ENCODE measurements around the gene C22orf23.

Gene C22orf23

GRCh38 chr22:37924386-37925065 is 28.9 kb downstream of the C22orf23 start:
- DNase-seq: no peak

- no peak for DNase-seq
These were observed 29.5 kb downstream of the C22orf23 start for GRCh38 chr22:37923927-37924326.

- no peak for DNase-seq
These were observed 31.2 kb downstream of the C22orf23 start for GRCh38 chr22:37922191-37922590.

DNA sequence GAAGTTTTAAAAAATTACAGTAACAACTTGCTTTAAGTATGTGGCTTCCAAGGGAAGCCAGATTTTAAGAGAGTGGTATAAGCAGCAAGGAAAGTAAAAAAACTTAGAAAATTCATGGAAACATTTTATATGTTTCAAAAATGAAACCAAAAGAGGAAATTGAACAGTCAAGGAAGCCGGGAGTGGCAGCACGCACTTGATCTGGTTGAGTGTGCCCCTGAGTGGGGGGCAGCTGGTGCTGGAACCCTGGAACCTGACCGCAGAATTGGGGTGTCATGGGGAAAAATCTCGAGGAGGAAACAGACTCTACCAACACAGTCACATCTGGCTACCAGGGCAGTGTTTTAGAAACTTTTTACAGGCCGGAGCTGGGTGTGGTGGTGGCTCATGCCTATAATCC is 33.3 kb downstream of the C22orf23 start:
- DNase-seq: no peak

DNA sequence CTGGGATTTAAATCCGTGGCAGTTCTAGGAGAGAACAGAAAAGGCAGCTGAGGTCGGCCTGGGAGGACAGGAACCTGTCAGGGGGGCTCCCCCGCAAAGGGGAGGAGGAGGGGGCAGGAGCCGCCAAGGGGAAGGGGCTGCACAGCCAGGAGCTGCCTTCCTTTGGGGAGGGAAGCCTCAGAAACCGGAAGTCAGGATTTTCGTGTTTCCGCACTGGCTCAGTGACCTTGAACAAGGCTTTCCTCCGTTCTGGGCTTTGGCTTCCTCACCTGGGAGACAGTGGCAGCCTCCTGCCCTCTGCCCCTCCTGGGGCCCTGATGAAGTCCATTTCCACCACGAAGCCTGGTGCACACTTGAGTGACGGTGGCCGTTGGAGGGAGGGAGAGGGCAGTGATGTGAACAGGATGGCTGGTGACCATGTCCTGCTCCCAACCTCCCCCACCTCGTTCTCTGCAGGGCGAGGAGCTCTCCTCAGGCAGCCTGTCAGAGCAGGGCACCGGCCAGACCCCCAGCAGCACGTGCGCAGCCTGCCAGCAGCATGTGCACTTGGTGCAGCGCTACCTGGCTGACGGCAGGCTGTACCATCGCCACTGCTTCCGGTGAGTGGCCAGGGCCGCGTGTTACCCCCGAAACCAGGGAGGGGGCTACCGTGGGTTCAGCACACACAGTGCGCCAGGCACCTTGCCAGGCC is 34.7 kb downstream of the C22orf23 start:
- no peak for DNase-seq

DNA sequence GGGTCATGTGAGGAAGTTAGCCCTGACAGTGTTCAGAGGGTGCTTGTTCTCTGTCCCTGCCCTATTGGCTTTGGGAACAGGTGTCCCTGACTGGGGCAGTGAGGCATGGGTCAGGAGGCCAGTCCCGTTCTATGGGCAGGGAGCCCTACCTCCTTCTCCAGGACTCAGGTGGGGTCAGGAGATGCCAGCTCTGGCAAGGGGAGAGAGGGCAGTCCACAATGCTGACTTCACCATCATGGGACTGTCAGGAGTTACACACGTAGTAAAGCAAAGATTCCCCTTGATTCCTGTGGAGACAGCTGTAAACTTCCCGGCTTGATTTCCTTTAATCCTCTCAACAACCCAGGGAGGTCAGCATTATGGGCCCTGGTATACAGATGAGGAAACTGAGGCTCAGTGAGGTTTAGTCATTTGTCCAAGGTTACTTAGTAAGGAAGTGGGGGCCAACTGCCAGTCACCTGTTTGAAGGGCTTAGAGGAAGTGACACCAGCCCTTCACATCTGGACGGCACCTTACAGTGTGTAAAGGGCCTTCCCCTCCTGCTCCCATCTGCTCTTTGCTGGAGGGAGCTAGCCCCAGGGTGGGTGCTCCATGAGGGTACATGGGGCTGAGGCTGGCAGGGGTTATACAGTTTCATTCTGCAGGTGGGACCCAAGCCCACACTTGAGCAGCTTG is 35.4 kb downstream of the C22orf23 start:
- no peak for DNase-seq

DNA sequence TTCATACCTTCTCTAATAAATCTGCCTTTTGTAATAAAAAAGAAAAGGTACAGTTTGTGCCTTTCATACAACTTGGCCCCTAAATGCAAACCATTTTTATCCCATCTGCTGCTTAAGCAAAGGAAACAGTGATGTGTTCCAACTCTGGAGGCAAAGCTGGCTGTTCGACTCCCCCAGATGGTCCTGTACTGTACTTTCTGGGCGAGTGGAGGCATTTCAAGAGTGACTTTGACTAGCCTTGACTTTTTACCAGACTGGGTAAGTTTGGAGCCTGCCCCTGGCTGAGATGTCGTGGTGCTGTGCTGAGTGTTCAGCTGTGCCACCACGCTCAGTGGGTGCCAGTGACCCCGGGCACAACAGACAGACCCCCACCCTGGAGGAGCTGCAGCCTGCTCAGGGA is 37.1 kb downstream of the C22orf23 start:
- no peak for DNase-seq

DNA sequence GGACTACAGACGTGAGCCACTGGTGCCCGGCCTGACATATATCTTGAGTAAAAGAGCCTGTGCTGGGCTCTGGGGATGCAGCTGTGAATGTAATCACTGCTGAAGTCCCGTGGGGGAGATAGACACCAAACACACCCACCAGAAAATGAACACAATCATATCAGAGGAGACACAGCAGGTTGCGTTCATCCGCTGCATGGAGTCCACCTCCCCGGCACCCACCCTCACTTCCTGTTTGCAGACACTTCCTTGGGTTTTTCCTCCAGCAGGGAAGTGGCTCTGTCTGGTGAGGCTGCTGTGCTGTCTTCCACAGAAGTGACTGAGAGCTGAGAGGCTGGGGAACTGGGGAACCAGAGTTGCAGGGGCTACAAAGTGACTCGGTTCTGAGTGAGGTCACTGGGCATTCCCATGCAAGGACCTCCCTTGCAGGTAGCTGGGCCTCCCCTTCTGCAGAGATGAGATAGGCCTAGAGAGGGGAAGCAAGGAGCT is 40.1 kb downstream of the C22orf23 start:
- DNase-seq: no peak

- no peak for DNase-seq
These were observed 41.2 kb downstream of the C22orf23 start for GRCh38 chr22:37912171-37912570.

- no peak for DNase-seq
These were observed 41.7 kb downstream of the C22orf23 start for GRCh38 chr22:37911697-37912096.

GRCh38 chr22:37910890-37911672 is 42.3 kb downstream of the C22orf23 start:
- peak in 1 of 2 experiments; percentile 57 for DNase-seq

GRCh38 chr22:37909766-37910165 is 43.6 kb downstream of the C22orf23 start:
- no peak for DNase-seq

DNA sequence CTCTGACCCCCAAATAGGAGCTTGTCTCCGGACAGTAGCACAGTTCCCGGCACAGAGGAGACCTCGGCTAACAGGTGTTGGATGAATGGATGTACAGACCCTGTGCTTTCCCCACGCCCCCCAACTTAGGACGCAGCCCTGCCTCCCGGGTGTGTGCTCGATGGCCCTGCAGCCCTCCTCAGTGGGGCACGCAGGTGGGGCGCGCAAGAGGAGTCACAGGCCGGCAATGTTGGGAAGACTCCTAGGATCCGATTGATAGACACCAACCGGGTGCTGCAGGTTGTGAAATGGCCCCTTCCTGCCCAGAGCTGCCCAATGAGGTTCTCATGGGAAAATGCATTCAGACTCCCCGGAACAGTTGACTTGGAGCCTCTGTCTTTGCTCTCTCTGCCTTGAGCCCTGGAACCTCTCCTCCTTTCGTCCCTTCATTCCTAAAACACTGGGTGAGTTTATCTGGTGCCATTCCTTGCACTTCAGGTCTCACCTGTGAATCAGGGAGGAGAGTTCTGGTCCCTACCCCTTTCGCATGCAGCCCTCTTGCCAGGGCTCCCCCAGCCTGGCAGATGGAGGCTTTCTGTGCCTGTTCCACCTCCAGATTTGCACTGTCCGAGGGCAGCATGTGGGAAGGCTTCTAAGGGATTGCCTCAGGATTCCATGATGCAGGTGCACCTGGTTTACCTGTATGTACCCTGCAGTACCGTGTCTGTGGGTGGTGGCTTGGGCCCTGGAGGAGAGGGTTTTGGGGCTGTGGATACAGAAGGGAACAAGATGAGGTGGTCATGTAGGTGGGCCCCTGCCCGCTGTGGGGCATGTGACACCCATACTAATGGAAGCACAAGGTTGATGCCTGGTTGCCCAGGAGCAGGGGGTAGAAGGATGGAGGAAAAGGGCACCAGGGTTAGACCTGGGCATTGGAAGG is 46.1 kb downstream of the C22orf23 start:
- DNase-seq: no peak

DNA sequence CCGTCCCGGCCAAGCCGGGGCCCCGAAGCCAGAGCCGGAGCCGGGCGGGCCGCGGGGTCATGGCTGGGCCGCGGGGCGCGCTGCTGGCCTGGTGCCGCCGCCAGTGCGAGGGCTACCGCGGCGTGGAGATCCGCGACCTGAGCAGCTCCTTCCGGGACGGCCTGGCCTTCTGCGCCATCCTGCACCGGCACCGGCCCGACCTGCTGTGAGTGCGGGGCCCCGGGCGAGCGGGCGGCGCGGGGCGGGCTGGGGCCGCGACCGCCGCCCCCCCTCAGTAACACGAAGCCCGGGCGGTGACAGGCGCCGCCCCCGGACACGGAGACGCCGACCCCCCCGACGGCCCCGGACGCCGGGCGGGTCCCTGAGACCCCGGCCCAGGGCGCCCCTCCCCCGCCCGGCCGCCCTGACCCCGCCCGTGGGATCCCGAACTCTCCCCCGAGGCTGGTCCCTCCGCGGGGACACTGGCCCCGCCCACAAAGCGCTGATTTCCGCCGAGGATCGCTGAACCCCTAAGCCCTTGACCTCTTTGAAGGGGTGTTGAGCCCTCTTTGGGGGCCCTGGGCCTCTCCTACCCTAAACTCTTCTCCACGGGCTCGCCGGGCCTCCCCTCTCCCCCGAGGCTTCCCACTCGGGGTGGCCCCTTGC is 46.9 kb downstream of the C22orf23 start:
- no peak for DNase-seq

DNA sequence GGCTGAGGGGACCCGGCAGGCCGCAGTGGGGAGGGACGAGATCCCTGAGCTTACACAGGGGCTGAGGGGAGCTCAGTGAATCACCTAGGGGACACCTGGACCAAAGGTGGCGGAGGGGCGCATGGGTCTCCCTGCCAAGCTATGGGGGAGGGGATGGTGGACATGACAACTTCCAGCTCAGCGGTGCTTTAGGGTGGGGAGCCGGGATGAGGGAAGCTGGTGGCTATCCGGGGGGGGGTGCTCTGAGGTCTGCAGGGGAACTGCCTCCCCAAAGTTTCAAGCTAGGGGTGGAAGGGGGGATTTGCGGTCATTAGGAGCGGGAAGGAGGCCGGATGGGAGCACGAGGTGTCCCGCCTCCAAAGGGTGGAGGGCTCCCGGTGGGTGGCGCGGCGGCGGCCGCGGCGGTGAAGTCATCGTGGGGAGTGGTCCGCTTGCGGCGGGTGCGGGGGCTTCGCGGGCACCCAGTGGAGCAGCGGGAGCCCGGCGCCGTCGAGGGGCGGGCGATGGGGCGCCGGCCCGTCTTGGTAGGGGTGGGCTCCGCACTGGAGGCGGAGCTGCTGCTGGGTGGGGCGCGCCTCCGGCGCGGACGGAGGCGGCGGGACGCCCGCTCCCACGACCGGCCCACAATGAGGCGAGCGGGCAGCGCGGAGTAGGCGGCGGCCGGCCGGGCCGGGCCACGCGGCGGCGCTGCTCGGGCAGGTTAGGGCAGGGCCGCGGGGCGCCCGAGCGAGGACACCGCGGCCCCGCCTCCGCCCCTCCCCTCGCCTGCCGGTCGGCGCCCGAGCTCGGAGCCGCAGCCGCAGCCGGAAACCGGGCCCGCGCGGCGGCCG is 47.7 kb downstream of the C22orf23 start, which contains the start of gene MICALL1:
Gene MICALL1 (plus strand): TSS at position 764 of the 830 bp plus-strand sequence. CDS start 126 bp downstream, outside the sequence.
- peak; percentile 13 to 66 for DNase-seq

DNA sequence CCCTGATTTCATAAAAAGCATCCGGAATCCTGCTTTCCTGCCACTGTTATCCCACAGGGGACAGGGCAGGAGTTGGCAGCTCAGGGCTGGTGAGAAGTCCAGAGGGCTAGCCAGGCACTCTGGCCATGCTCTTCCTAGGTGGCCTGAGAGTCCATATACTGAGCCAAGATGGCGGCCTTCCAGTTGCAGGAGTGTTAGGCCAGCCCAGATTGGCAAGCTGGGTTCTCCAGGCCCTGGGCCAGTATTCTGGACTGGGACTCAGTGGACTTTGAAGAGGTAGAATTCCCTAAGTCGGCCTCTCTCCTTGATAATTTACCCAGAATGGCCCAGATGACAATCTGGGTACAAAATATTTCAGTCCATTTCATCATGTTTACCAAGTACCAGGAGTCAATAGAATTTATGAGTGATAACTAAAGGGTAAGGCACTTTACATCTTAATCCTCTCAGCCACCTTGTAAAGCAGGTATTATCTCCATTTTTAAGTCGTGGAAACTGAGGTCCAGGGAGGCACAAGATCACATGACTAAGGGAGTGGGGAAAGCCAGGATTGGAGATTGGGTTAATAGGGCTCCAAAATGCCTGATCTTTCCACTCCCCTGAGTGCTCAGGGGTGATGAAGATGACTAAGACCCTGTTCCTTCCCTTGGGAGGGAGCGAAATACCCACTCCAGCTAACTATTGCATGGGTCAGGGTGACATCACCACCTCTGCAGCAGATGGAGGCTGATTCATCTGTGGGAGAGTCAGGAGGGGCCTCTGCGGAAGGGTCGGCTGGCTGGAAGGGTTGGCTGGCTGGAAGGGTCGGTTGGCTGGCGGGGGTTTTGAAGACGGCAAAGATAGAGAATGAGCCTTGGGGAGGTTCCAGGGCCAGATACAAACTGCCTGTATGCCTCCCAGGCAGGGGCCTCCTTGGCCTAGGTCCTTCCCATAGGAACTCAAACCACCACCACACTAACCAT is 48.5 kb downstream of the C22orf23 start:
- peak in 1 of 2 experiments; percentile 48 for DNase-seq

GRCh38 chr22:37898441-37899181 is 54.8 kb downstream of the C22orf23 start:
- DNase-seq: no peak

DNA sequence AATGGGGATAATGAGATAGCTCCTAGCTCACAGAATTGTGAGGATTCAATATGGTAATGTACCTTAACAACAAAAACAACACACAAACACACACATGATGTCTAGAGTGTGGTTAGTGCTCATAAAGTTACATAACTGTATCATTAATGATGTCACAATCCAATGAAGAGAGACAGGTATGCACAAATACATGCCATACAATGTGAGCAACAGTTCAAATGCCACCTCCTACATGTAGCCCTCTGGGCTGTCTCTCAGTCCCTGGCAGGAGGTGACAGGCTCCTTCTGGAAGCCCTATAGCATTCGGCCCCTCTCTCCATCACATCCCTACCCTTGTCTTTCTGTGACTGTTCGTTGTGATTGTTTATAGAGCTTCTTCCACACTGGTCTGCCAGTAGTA is 55.6 kb downstream of the C22orf23 start:
- DNase-seq: no peak

All from NCI-H524 (cell line).